IPS-18c (cell line): ENCODE results near the gene B4GALT6.
A peak's percentile ranks its signal among the peaks of the same experiment; 100 is the strongest.

Source experiments
- H3K4me3 ChIP-seq: 2 replicates; pipeline ENCODE4 v1.7.0; 2013; ENCODE audit warnings: low read depth, mild to moderate bottlenecking, low read length, moderate library complexity; ENCODE audit not compliant: insufficient read depth
- H3K9me3 ChIP-seq: one replicate; pipeline ENCODE4 v1.6.1; 2013; ENCODE audit warnings: mild to moderate bottlenecking, low read length, moderate library complexity; ENCODE audit not compliant: control insufficient read depth, insufficient read depth

B4GALT6 gene

DNA sequence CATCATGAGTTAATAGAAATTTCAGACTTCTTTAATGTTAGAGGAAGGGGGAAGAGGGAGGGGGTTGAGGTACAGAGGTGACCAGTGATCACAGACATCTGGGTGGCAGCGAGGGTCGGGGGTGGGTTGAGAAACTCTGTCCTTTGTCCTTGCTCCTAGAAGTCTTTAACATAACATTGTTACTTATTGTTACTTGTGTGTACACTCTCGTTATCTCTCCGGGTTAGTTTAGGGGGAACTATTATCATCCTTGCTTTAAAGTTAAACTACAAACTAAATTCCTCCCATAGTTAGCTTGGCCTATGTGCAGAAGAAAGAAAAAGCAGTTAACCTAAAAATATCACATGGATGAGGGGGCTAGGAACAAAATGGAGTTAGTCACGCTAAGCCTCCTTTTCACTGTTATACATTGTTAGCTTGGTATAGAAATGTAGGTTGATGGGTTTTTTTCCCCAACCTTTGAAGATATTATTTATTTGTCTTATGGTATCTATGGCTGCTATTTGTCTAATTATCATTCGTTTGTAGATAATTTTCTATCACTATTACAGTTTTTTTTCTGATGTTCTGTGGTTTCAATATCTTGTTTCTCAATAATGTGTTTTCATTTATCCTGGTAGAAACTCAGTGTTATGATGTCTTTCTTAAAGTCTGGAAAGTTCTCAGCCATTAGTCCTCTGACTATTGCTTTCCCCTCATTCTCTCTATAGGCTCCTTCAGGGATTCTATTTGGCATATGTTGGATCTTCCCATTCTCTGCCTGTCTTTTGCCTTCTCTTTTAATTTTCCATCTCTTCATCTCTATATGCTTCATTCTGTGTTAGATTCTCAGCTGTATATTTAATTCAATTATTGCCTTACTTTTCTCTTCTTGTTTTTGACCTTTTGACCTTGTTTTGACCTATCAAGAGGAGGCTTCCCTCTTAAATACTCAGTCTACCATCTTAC lies 13.2 kb upstream of the B4GALT6 start:
- H3K9me3 ChIP-seq = no peaks in the 10 kb centered on the region
- no peak overlapping the region for H3K4me3 ChIP-seq

- H3K9me3 ChIP-seq = no peaks in the 10 kb centered on the region
- H3K4me3 ChIP-seq = no peak overlapping the region
Observed at GRCh38 chr18:31695989-31696388, 11.6 kb upstream of the B4GALT6 start.

- no peaks in the 10 kb centered on the region for H3K9me3 ChIP-seq
- H3K4me3 ChIP-seq = no peak overlapping the region
Observed at GRCh38 chr18:31694297-31694696, 9.9 kb upstream of the B4GALT6 start.

DNA sequence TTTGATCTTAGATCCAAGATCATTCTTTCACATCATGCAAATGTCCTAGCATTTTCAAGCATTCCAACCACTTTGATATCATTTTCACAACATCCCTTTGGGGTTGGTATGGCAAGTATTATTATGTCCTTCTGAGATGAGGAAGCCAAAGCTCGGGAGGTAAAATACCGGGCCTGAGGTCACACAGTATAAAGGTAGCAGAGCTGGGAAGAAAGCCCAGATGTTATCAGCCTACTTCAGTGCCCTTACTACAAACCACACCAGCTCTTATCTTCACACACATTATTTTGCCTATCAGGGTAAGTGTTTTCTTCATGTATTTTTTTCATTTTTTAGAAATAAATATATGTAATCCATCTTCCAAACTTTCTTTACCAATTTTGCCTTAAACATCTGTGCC lies 4.2 kb upstream of the B4GALT6 start:
- Histone ChIP-seq H3K4me3 (no peak overlapping the region), H3K9me3 (no peaks in the 10 kb centered on the region)

DNA sequence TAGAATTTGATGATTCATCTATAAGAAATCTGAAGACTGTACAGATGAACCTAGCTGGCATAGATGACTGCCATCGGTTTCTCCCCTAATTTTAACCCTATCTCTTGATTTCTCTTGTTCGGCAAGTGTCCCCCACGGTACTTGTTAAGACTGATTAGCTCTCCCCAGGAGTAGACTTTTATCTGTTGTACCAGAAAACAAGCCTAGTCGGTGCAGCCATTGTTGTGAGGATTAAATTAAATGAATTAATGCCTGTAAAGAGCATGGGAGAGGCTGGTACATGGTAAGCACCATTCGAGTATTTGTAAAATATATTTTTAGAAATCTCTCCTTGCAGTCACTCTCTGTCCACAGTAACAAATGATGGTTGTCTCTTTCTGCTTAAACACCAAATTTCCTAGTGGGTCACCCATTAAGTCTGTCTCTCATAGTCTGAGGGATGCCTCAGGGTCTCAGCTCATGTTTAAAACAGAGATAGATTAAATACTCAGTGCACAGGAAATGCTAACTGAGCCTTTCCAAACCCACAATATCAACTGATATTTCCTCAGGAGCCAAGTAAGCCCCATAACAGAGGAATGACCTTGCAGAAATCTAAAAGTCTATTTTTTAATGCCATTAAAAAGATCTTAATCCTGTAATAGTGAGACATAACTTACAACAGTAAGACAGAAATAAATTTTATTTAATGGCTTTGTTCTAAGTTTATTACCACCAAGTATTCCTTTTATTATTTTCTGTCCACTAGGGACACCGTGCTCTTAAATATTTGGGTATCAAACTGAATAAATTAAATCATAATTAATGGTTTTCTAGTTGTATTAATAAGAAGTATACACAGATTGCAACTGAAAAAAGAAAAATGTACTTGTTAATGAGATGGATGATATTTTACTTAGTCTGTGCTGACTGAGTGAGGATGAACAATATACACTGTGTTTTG lies 2.9 kb upstream of the B4GALT6 start:
- Histone ChIP-seq H3K9me3 (no peaks in the 10 kb centered on the region), H3K4me3 (no peak overlapping the region)

GRCh38 chr18:31686572-31686971 lies 2.2 kb upstream of the B4GALT6 start:
- no peak overlapping the region for H3K4me3 ChIP-seq
- no peaks in the 10 kb centered on the region for H3K9me3 ChIP-seq

GRCh38 chr18:31685097-31686082 lies 1.0 kb upstream of the B4GALT6 start:
- no peaks in the 10 kb centered on the region for H3K9me3 ChIP-seq

GRCh38 chr18:31683968-31684278 lies 458 bp downstream of the B4GALT6 start:
- Histone ChIP-seq H3K4me3 (peak overlapping the region; percentile 74), H3K9me3 (no peaks in the 10 kb centered on the region)

More at GRCh38 chr18:31685097-31686082, 1.0 kb upstream of the B4GALT6 start:
- peak overlapping the region; percentile 74 for H3K4me3 ChIP-seq

- H3K9me3 ChIP-seq = no peaks in the 10 kb centered on the region
- peak overlapping the region; percentile 74; the same call in 1 of the 2 replicates for H3K4me3 ChIP-seq
Observed at GRCh38 chr18:31683106-31683505, 1.3 kb downstream of the B4GALT6 start.

DNA sequence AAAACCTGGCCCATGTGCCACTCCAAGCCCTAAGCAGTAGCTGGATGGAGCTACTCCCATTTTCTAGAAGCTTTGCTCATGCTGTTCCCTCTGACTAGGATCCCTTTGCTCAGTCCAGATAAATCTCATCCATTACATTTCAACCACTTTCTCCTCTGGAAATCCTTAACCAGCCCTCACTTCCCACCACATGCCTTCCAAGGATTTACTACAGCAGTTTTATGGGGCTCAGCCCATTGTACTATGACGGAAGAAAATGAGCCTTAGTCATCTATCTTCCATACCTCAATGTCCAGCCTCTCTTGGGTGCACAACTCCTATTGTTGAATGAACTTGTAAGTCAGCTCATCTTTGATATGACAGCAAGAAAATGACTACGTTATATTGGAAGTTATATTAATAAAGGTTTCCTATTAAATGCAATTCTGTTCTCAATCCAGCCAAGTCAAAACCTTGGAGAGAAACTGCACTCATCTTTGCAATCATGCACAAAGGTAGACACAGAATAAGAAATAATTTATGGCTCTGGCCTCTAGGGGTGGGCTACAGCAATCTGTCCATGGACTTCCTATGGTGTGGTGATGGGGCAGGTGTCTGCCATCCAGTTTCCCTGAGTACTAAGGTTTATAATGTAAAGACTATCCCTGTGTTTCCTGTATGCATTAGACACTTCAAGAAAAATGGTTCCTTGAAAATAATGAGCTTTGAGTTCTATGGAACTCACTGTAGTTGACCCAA lies 3.4 kb downstream of the B4GALT6 start:
- Histone ChIP-seq H3K9me3 (no peaks in the 10 kb centered on the region), H3K4me3 (no peak overlapping the region)

DNA sequence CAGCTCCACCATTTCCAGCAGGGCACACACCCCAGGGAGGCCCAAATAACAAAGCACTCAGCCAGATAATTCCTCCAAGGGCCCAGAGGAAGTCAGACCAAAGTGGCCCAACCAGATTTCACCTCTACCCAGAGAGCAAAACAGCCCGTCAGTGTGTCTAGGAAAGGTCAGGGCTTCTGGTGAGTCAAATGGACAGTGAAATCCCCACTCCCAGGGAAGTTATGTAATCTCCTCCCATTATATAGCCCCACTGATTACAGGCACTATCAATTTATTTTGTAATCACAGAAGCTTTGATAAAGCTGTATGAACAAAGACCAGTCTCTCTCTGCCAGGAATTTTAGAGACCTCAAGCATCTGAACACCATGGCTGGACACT lies 4.0 kb downstream of the B4GALT6 start:
- H3K9me3 ChIP-seq = no peaks in the 10 kb centered on the region
- no peak overlapping the region for H3K4me3 ChIP-seq

- Histone ChIP-seq H3K4me3 (no peak overlapping the region), H3K9me3 (no peaks in the 10 kb centered on the region)
Observed at GRCh38 chr18:31679791-31680432, 4.5 kb downstream of the B4GALT6 start.

GRCh38 chr18:31679133-31679742 lies 5.1 kb downstream of the B4GALT6 start:
- H3K4me3 ChIP-seq = no peak overlapping the region

GRCh38 chr18:31678425-31678824 lies 6.0 kb downstream of the B4GALT6 start:
- no peak overlapping the region for H3K4me3 ChIP-seq

More at GRCh38 chr18:31679133-31679742, 5.1 kb downstream of the B4GALT6 start:
- no peaks in the 10 kb centered on the region for H3K9me3 ChIP-seq

GRCh38 chr18:31677592-31677991 lies 6.8 kb downstream of the B4GALT6 start:
- Histone ChIP-seq H3K4me3 (no peak overlapping the region), H3K9me3 (no peaks in the 10 kb centered on the region)

More at GRCh38 chr18:31678425-31678824, 6.0 kb downstream of the B4GALT6 start:
- H3K9me3 ChIP-seq = no peaks in the 10 kb centered on the region
